ENCODE data around the gene HADH.

DNA sequence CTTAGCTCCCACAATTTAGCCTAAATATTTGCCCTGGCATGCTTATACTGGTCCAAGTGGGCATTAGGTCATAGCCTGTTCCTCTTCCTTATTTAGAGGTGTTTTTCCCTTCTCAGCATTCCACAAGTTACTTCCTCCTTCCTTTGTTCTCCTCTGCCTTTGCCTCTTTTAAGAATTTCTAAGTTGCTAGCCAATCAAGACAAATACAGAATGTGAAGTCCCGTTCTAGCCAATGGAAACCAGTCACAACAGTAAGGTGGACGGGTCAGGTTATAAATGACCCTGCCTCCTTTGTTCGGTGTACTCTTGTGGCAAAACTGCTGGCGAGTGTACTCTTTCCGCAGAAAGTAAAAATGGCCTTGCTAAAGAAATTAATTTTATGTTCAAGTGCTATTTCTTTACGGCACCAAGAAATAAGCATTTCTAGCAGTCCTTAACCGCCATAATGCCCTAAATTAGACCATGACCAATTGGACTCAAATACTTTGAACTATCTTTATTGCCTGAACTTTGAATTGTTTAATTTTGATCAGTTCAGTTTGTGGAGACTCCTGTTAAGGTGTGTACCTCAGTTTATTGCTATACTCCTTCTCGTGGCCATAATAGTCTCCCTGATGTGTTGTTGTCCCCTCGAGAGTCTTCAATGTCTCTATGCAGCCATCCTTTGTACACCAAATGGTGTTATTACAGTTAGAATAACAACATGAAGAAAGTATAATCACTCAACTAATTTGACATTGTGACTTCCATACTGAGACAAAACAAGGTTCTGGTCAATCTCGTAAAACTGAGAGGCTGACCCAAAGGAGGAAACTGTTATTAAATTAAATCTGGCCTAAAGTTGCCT is 1.6 kb upstream of the HADH start:
- TF ChIP-seq, protein P1, sequence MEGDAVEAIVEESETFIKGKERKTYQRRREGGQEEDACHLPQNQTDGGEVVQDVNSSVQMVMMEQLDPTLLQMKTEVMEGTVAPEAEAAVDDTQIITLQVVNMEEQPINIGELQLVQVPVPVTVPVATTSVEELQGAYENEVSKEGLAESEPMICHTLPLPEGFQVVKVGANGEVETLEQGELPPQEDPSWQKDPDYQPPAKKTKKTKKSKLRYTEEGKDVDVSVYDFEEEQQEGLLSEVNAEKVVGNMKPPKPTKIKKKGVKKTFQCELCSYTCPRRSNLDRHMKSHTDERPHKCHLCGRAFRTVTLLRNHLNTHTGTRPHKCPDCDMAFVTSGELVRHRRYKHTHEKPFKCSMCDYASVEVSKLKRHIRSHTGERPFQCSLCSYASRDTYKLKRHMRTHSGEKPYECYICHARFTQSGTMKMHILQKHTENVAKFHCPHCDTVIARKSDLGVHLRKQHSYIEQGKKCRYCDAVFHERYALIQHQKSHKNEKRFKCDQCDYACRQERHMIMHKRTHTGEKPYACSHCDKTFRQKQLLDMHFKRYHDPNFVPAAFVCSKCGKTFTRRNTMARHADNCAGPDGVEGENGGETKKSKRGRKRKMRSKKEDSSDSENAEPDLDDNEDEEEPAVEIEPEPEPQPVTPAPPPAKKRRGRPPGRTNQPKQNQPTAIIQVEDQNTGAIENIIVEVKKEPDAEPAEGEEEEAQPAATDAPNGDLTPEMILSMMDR (IDR thresholded peaks at IDR 0.05): no peak
- no peak for TF ChIP-seq POLR2A (IDR thresholded peaks at IDR 0.05)

All from heart left ventricle (tissue), 13 donors.